Inflammatory macrophage treated with lipopolysaccharide for 1 hour (primary cell): ENCODE results near the gene SFXN5.
A peak's percentile ranks its signal among the peaks of the same experiment; 100 is the strongest.
"Not testable (repeated sequence)": the region's sequence is repeated elsewhere in the genome, so short reads cannot be mapped to it uniquely, and the experiment has no call there.

Source experiments
- DNase-seq, 2 donors: peaks; one replicate each; pipeline ENCODE4 v3.0.0-alpha.2; 2020 to 2022

The SFXN5 gene

GRCh38 chr2:73076701-73077423 lies 5.3 kb upstream of the SFXN5 start:
- DNase-seq: no peak

GRCh38 chr2:73075477-73076373 lies 4.2 kb upstream of the SFXN5 start:
- no peak for DNase-seq

GRCh38 chr2:73074110-73075069 lies 2.9 kb upstream of the SFXN5 start:
- no peak for DNase-seq

GRCh38 chr2:73072416-73072815 lies 904 bp upstream of the SFXN5 start:
- DNase-seq: no peak

- DNase-seq: peak in 1 of 2 donors; percentile 2
Observed at GRCh38 chr2:73072129-73072395, 550 bp upstream of the SFXN5 start.

GRCh38 chr2:73070643-73071359 lies 711 bp downstream of the SFXN5 start:
- DNase-seq: peak; percentile 6 to 33

GRCh38 chr2:73069855-73070642 lies 1.5 kb downstream of the SFXN5 start:
- peak; percentile 51 to 58 for DNase-seq

GRCh38 chr2:73069041-73069854 lies 2.3 kb downstream of the SFXN5 start:
- DNase-seq: no peak

GRCh38 chr2:73068147-73068546 lies 3.4 kb downstream of the SFXN5 start:
- DNase-seq: no peak

GRCh38 chr2:73067043-73067442 lies 4.5 kb downstream of the SFXN5 start:
- no peak for DNase-seq

- not testable (repeated sequence) for DNase-seq
Observed at GRCh38 chr2:73065070-73065469, 6.4 kb downstream of the SFXN5 start.

GRCh38 chr2:73063909-73064875 lies 7.3 kb downstream of the SFXN5 start:
- DNase-seq: no peak

GRCh38 chr2:73063472-73063871 lies 8.0 kb downstream of the SFXN5 start:
- no peak for DNase-seq

GRCh38 chr2:73059106-73059505 lies 12.4 kb downstream of the SFXN5 start:
- no peak for DNase-seq

- DNase-seq: no peak
Observed at GRCh38 chr2:73054980-73055379, 16.5 kb downstream of the SFXN5 start.

GRCh38 chr2:73053316-73054114 lies 18.0 kb downstream of the SFXN5 start:
- DNase-seq: no peak

- no peak for DNase-seq
Observed at GRCh38 chr2:73050121-73050545, 21.4 kb downstream of the SFXN5 start.
